ENCODE measurements around the gene SLC35F1. TPM values are rescaled to one million over a fixed set of nuclear protein-coding genes. Genes with fewer than 3 reads are reported as not detected.

The SLC35F1 gene
- total RNA-seq, 6 experiments from 2014 or later: 0.12 TPM; not detected in 5

DNA sequence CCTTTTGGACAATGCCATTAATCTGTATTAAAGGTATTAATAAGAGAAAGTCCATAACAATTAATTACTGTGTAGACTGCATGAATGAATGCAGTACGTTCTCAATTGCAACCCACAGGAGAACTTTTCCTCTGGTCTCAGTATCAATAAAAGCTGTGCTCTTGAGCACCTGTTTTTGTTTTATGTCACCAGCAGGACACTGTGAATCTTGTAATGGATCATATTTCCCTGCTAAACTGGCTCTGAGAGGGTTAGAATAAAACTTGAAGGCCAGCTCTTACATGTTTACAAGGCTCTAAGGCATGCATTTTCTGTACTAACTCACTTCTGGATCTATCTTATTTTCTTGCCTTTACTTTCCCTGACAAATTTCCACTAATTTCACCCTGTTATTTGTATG, 426.7 kb downstream of the SLC35F1 start:
- intact Hi-C loops (cut with DNase I): no loop called here
- Histone ChIP-seq H3K4me3 (no peak overlapping the region), H3K27ac (no peak overlapping the region), H3K36me3 (no peaks in the 10 kb centered on the region), H3K4me1 (no peaks in the 10 kb centered on the region), H3K9me3 (no peaks in the 10 kb centered on the region), H3K27me3 (no peaks in the 10 kb centered on the region)
- WGBS (ENCODE audit: insufficient coverage, low coverage, low lambda C conversion rate, missing lambda C conversion rate): 88% methylated on average over 1 of the region's 1 CpG
- DNase-seq (no peak), ATAC-seq (no peak)
- no peak for TF ChIP-seq POLR2A (IDR thresholded peaks at IDR 0.05)
- TF ChIP-seq, protein P1, sequence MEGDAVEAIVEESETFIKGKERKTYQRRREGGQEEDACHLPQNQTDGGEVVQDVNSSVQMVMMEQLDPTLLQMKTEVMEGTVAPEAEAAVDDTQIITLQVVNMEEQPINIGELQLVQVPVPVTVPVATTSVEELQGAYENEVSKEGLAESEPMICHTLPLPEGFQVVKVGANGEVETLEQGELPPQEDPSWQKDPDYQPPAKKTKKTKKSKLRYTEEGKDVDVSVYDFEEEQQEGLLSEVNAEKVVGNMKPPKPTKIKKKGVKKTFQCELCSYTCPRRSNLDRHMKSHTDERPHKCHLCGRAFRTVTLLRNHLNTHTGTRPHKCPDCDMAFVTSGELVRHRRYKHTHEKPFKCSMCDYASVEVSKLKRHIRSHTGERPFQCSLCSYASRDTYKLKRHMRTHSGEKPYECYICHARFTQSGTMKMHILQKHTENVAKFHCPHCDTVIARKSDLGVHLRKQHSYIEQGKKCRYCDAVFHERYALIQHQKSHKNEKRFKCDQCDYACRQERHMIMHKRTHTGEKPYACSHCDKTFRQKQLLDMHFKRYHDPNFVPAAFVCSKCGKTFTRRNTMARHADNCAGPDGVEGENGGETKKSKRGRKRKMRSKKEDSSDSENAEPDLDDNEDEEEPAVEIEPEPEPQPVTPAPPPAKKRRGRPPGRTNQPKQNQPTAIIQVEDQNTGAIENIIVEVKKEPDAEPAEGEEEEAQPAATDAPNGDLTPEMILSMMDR (IDR thresholded peaks at IDR 0.05): no peak

GRCh38 chr6:118334634-118335033, 427.6 kb downstream of the SLC35F1 start:
- 88% methylated on average over 1 of the region's 1 CpG for WGBS (ENCODE audit: insufficient coverage, low coverage, low lambda C conversion rate, missing lambda C conversion rate)
- H3K27ac ChIP-seq: no peak overlapping the region
- H3K27me3 ChIP-seq: no peaks in the 10 kb centered on the region
- no peaks in the 10 kb centered on the region for H3K36me3 ChIP-seq
- intact Hi-C loops (cut with DNase I): no loop called here
- no peak for ATAC-seq
- no peak for TF ChIP-seq POLR2A (IDR thresholded peaks at IDR 0.05)
- TF ChIP-seq, protein P1 (IDR thresholded peaks at IDR 0.05): no peak
- no peaks in the 10 kb centered on the region for H3K9me3 ChIP-seq
- DNase-seq: no peak
- no peaks in the 10 kb centered on the region for H3K4me1 ChIP-seq
- no peak overlapping the region for H3K4me3 ChIP-seq

- Histone ChIP-seq H3K36me3 (no peaks in the 10 kb centered on the region), H3K9me3 (no peaks in the 10 kb centered on the region), H3K4me1 (no peaks in the 10 kb centered on the region), H3K27ac (no peak overlapping the region), H3K4me3 (no peak overlapping the region), H3K27me3 (no peaks in the 10 kb centered on the region)
- DNase-seq: no peak
- TF ChIP-seq POLR2A (IDR thresholded peaks at IDR 0.05): no peak
- TF ChIP-seq, protein P1 (IDR thresholded peaks at IDR 0.05): no peak
- intact Hi-C loops (cut with DNase I): no loop called here
- 100% methylated on average over 1 of the region's 1 CpG for WGBS (ENCODE audit: insufficient coverage, low coverage, low lambda C conversion rate, missing lambda C conversion rate)
- ATAC-seq: no peak
Observed at GRCh38 chr6:118335325-118335816, 428.3 kb downstream of the SLC35F1 start.

DNA sequence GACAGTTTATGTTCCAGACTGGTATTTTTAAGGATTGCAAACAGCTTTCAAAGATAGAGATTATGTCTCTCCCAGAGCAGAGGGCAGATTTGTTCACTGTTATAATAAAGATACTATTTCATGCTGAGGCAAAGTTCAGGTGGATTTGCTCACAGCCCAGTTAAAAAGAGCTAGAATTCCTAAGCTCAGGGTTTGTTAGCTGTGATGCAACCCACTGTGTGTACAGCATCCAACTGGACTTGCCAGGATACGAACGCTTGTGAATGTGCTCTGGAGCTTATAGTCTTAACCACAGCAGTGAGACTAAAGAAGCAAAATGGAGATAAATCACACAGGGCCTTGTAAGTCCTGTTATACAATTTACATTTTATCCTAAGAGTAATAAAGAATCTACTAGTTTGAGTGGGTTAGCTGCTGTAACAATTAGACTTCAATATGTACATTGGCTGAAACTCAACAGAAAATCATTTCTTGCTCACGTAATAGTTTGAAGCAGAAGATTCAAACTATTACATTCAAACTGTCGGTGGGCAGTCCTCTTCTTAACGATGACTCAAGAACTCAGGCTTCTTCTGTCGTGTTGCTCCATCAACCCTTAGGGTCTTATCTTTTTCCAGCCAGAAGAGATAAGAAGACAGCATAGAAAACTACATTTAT, 437.1 kb downstream of the SLC35F1 start:
- ATAC-seq (peak; percentile 92 to 99 (median 98)), DNase-seq (peak in 1 of 3 donors; percentile 75)
- Histone ChIP-seq H3K27me3 (no peaks in the 10 kb centered on the region), H3K27ac (peak overlapping the region in 2 of 3 donors; percentile 13 to 39), H3K36me3 (no peaks in the 10 kb centered on the region), H3K4me1 (peaks cover 0 to 7% (median 0%) of the 10 kb centered on the region in 4 donors), H3K4me3 (no peak overlapping the region), H3K9me3 (no peaks in the 10 kb centered on the region)
- intact Hi-C loops (cut with DNase I): no loop called here
- TF ChIP-seq, protein P1 (IDR thresholded peaks at IDR 0.05): no peak
- TF ChIP-seq POLR2A (IDR thresholded peaks at IDR 0.05): no peak
- WGBS (ENCODE audit: insufficient coverage, low coverage, low lambda C conversion rate, missing lambda C conversion rate): 45% methylated on average over 6 of the region's 6 CpGs
